Activated CD4-positive, CD25-positive, alpha-beta regulatory T cell treated with anti-CD3 and anti-CD28 coated beads, Interleukin-2, amount 50 U/mL, for 16 hours (primary cell): ENCODE data around the gene TFE3.

ENCODE experiments used
- DNase-seq: peaks from one replicate; pipeline ENCODE4 v3.0.0-alpha.2; 2020; ENCODE audit warnings: low read depth, low spot score

The TFE3 gene, protein sequence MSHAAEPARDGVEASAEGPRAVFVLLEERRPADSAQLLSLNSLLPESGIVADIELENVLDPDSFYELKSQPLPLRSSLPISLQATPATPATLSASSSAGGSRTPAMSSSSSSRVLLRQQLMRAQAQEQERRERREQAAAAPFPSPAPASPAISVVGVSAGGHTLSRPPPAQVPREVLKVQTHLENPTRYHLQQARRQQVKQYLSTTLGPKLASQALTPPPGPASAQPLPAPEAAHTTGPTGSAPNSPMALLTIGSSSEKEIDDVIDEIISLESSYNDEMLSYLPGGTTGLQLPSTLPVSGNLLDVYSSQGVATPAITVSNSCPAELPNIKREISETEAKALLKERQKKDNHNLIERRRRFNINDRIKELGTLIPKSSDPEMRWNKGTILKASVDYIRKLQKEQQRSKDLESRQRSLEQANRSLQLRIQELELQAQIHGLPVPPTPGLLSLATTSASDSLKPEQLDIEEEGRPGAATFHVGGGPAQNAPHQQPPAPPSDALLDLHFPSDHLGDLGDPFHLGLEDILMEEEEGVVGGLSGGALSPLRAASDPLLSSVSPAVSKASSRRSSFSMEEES

DNA sequence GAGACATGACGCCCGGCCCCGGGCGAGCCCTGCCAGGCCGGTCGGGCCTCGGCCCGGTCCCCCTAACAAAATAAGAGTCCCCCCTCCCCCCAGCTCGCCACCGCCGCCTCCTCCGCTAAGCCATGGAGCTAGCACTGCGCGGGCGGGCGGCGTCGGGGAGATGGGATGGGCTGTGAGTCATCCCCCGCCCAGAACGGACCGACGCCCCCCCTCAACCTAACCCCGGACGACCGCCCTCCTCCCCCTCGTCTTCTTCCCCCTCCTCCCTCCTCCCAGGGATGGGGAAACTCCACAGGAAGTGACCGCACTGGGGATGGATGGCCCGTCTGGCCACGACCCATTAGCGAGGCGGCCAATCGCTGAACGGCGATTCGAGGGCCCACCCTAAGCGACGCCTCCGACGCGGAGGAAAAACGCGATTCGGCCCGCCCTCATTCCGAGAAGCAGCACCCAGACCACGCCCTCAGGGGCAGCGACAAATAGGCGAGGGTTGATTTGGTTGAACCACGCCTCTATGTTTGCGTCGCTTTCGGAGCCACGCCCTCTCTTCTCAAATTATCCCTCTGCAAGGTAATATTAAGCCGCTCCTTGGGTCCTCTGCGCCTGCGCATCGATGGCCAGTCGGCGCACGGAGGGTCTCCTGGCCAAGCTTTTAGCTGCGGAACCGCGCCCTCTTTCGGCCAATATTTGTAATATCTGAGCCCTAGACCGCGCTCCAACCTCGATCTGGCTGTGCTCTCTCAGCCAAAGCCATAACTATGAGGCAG, at the start of gene TFE3:
Gene TFE3, minus strand, starts transcription at position 138 of the 767 bp plus-strand sequence. Its CDS starts 131 bp downstream, at position 7.
- peak; percentile 91 for DNase-seq

DNA sequence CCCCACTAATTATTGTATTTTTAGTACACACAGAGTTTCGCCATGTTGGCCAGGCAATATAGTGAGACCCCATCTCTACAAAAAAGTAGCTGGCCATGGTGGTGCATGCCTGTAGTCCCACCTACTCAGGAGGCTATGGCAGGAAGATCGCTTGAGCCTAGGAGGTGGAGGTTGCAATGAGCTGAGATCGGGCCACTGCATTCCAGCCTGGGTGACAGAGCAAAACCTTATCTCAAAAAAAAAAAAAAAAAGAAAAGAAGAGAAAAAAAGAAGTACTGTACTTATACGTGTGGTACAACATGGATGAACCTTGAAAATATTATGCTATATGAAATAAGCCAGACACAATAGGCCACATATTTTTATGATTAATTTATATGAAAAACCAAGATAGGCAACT, 46.4 kb upstream of the TFE3 start:
- no peak for DNase-seq

DNA sequence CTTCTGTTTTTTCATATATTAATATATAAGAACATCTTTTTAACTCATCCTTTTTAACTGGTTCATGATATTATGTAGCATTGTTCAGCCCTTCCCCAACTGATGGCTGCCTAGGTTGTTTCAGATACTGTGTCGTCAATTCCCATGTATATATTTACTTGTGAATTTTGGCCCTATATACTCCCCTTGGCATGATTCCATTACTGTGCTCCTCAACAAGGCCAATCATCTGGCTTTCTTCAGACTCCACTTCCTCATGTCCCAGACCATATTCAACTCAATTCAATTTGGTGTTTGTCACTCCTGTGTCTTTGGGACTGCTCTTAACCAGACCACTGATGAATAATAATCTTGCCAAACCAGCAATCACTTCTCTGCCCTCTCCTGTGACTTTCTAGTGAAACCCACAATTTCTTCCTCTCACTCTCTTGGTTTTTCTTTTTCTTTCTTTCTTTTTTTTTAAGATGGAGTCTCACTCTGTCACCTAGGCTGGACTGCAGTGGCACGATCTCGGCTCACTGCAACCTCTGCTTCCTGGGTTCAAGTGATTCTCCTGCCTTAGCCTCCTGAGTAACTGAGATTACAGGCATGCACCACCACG, 39.2 kb upstream of the TFE3 start:
- DNase-seq, result no peak

- DNase-seq, result peak; percentile 36
Measured at GRCh38 chrX:49079489-49080428, 36.6 kb upstream of the TFE3 start, which contains the start of gene WDR45. WDR45 (minus strand) TSS chrX:49079887; CDS start chrX:49078095, 1,792 bp downstream.

GRCh38 chrX:49077941-49078340, 34.8 kb upstream of the TFE3 start:
- no peak for DNase-seq

DNA sequence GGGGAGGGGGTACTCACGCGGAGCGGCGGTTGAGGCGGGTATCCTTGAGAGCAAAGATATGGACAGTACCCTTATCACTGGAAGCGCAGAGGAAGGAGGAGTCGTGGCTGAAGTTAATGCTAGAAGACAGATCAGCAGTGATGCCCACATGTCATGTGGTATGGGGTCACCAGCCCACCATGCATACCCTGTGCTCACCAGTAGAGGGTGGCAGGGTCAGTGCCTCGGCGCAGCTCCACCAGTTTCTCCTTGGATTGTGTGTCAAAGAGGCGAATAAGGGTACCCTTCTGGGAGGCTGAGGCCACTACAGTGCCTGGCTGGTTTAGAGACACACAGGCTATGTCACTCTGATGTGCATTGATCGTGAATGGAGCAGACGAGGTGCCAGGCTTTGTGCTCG, 32.2 kb upstream of the TFE3 start:
- DNase-seq, result no peak

DNA sequence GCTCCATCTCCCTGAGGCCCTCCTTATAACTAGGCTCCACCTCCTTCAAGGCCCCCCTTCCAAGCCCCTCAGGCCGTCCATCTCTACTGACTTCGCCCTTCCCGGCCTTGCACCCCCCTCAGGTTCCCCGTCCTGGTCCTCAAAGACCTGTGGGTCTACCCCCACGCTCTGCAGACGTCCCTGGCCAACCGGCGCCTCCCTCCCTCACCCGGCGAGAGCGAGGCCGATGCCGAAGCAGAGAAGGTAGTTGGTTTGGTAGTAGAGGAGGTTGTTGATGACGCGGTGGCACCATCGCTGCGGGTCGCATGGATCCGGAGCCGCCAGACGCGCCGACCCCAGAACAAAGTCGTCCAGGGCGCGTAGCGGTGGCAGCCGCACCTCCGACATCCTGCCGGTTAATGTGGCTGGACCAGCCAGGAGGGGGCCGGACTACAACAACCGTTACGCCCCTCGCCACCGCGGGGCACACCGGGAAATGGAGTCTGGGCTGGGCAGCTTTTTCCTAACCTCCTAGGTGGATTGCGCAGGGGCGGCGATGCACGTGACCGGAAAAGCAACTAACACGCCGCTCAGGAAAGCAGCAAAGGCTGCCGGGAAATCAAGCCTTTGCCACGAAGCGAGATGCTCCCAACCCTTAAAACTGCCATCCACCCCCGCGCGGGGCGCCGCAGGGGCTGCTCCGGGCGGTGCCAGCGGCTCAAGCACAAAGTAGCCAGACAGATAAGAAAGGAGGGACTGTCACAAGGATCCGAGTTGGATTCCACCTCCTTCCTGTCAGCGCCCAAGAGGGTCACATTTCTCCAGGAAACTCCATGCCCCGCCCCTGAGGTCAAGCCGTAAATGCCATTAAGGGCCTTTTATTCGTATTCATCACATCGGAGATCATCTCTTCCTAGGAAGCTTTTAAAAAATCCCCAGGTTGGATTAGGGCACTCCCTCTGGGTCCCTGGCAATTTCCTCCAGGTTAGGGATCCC, 30.7 kb upstream of the TFE3 start, which contains the start of gene PRAF2:
Gene PRAF2, minus strand, starts transcription at position 402 of the 975 bp plus-strand sequence. Its CDS starts 15 bp downstream, at position 387.
- DNase-seq, result peak; percentile 79

DNA sequence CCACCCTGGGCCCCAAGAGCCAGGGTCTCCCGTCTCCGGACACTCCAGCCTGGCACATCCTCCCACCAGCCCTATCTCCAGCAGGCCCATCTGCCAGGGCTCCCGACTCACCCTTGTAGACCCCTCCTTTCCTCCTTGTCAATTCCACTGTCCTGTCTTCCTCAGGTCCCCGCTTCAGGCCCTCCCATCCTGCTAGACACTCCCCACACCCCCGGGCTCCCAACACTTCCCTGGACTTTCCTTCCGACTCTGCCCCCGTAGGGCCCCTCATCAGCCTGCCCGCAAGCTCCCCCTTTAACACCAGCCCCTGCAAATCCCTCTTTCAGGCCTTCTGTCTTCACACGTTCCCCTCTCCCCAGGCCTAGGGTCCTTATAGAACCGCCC, 29.5 kb upstream of the TFE3 start:
- no peak for DNase-seq

- DNase-seq, result no peak
Measured at GRCh38 chrX:49071877-49072711, 28.9 kb upstream of the TFE3 start.

- DNase-seq, result no peak
Measured at GRCh38 chrX:49070988-49071387, 27.8 kb upstream of the TFE3 start.

DNA sequence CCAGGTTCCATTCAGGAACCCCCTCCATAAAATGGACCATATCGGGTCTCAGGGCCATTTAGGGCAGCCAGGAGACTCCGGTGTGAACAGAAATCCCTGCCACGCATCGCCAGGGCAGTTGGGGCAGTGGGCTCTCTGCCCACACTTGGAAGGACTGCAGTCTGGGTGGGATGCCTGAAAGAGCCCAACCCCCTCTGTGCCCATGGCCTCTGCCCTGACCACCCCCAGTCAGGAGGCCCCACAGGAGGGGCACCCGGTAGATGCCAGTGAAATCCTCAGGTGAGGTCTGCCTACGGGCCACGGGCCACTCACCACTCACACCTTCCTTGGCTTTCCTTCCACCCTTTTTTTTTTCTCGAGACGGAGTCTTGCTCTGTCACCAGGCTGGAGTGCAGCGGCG, 25.9 kb upstream of the TFE3 start:
- DNase-seq, result no peak

GRCh38 chrX:49067285-49068120, 24.3 kb upstream of the TFE3 start:
- DNase-seq, result no peak

GRCh38 chrX:49066690-49067089, 23.5 kb upstream of the TFE3 start:
- DNase-seq, result no peak

DNA sequence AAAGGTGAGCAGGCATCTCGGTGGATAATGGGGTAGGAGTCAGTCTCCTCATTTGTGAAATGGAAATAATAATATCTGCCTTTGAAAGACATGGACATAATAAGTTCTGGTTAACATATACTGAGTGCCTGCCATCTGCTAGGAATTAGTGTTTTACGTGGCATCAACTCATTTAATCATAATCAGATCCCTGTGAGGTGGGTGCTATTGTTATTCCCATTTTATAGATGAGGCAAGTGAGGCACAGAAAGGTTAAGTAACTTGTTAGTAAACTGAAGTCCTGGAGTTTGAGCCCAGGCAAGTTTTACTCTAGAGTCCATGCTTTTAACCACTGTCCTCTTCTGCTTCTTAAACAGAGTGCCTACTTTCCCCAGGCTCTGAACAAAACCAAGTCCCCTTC, 23.1 kb upstream of the TFE3 start:
- no peak for DNase-seq

DNA sequence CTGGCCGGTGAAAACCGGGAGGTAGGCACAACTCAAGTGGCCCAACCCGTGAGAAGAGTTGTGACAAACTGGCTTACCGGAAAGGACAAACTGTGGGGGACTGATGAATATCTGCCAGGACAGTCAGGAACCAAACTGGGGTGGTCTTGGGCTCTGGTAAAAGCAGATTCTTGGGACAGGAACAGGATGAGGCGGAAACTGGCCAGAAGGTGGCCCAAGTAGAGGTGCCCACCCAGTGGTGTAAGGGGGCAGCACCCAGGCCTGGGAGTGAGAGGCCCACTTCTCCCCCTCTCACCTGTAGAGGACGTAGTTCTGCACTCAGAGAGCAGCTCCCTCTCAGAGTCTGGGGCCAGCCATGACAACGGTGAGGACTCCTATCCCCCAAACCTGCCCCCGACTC, 21.6 kb upstream of the TFE3 start:
- DNase-seq, result no peak

DNA sequence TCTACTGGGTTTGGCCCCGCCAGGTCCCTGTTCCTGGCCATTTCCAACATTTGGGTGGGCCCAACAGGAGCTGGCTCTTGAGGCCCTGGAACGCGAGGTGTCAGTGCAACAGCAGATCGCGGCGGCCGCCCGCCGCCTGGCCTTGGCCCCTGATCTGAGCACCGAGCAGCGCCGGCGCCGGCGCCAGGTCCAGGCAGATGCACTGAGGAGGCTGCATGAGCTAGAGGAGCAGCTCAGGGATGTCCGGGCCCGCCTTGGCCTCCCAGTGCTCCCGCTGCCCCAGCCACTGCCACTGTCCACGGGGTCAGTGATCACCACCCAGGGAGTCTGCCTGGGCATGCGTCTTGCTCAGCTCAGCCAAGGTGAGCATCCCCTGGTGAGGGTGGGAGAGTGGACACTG, 21.1 kb upstream of the TFE3 start:
- no peak for DNase-seq

GRCh38 chrX:49063715-49064114, 20.6 kb upstream of the TFE3 start:
- no peak for DNase-seq

- no peak for DNase-seq
Measured at GRCh38 chrX:49061916-49062315, 18.8 kb upstream of the TFE3 start.
